GM19395 (cell line): Measurements from ENCODE around the gene DRD4.
"Not testable (repeated sequence)": the region's sequence is repeated elsewhere in the genome, so short reads cannot be mapped to it uniquely, and the experiment has no call there.

Experiments
- ATAC-seq: cut with Tn5 transposase; IDR thresholded peaks from one replicate; pipeline ENCODE4 v1.9.1; 2021; ENCODE audit warnings: mild to moderate bottlenecking, moderate library complexity; ENCODE audit not compliant: unreplicated experiment

DRD4 gene

GRCh38 chr11:665704-666281, 28.7 kb downstream of the DRD4 start:
- no peak for ATAC-seq

DNA sequence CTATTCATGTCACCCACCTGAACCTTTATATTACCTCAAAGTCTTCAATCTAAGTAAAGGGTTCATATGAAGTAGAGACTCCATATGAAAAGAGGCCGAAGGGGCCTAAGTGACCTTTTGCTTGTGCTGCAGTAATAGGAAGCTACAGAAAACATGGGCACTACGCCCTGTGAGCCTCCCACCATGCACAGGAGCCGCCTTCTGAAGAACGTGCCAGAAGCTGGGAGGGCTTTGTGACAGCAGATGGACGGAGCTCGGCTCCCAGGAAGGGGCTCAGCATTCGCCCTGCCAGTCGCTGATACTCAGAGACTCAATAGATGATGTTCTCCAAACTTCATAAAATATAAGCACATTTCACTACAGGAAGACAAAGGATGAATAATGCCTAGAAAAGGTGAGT, 36.8 kb downstream of the DRD4 start:
- no peak for ATAC-seq

- no peak for ATAC-seq
Measured at GRCh38 chr11:674406-674805, 37.3 kb downstream of the DRD4 start.

GRCh38 chr11:678297-678696, 41.2 kb downstream of the DRD4 start:
- ATAC-seq, result no peak

DNA sequence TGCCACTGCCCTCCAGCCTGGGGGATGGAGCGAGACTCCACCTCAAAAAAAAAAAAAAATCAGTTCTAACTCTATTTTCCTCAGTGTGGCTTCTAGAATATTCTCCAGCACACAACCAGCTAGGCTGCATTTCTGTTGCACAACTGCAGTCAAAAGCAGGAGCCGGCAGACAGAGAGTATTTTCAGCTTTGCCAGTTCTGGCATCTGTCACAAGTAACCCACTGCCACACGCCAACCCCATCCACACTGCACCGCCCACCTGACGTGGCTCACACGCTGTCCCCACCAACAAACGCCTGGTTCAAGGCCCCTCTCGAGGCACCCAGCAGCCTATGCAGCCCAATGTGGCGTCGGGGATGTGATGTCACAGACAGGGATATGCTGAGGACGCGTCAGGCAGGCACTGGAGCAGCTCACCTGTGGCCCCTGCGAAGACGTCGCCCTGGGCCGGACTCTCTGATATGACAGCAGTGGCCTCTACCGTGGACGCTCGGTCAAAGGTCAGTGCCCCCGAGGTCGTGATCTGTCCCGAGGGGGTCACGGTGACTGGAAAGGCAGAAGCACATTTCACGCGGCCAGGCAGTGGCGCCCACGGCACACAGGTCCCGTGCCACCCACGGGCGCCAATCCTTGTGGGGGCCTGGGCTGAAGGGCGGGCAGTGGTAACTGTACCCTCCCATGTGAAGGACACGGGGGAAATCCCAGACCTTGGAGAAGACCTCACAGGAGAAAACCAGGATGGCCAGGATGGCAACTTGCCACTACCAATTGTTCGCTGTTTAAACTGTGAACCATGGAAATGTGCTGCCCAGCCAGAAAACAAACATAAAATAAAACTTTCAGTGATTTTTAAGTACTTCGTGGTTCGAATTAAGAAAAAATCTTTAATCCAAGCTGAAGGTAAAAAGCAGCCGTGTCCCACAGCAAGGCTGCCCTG, 42.5 kb downstream of the DRD4 start:
- ATAC-seq, result no peak

GRCh38 chr11:680476-680875, 43.4 kb downstream of the DRD4 start:
- ATAC-seq, result no peak

DNA sequence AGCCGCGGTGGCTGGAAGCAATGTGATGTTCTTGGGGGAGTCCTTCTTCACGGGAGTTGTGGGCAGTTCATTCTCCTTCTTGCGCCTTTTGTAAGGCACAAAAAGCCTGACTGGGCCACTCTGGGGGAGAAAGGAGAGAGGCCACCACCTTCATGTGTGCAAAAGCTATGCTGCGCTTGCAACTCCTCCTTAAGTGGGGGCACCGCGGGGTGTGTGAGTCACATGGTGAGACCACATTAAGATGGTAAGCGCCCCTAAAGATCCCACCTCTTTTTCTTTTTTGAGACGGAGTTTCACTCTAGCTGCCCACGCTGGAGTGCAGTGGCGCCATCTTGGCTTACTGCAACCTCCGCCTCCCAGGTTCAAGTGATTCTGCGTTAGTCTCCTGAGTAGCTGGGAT, 43.9 kb downstream of the DRD4 start:
- no peak for ATAC-seq

GRCh38 chr11:686451-687243, 49.6 kb downstream of the DRD4 start:
- no peak for ATAC-seq

DNA sequence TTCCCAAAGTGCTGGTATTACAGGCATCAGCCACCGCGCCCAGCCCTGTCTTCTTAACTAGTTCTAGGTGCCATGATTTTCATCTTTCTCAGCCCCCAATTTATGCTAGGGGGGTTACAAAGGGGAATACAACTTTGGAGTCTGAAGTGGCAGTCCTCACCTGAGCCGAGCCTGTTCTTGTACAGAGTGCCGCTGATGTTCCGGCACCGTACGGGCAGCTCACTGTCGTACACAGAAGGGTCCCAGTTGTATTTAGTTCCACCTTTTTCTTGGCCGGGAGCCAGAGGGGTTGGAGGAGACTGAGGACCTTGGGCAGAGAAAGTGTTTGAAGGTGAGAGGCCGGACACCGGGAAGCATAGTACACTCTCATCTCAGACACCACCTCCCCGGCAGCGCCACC, 50.7 kb downstream of the DRD4 start:
- no peak for ATAC-seq

DNA sequence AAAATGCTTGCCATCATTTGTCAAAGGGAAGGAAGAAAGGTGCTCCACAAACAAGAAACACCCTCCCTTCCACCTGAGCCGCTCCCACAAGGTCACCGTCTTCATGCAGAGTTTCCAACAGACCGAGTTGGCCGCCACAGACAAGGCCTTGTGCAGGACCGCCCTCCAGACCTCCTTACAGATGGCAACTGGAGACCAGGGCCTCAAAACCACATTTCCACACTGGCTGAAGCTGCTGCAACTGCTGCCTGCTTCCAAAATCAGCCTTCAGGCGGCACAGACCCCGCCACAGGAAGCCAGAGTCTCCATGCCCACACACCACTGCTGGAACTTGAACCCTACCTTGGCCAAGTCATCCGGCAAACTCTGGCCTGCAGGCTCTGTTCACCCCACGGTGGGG, 51.6 kb downstream of the DRD4 start:
- no peak for ATAC-seq

GRCh38 chr11:689625-690024, 52.6 kb downstream of the DRD4 start:
- no peak for ATAC-seq

DNA sequence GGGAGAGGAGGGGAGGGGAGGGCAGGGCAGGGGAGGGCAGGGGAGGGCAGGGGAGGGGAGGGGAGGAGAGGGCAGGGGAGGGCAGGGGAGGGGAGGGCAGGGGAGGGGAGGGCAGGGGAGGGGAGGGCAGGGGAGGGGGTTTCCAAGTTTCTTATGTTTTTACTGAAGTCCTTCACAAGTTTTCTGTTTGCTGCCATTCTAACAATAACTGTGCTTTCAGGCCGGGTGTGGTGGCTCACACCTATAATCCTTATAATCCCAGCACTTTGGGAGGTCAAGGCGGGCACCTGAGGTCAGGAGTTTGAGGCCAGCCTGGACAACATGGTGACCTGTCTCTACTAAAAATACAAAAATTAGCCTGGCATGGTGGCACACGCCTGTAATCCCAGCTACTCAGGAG, 53.2 kb downstream of the DRD4 start:
- ATAC-seq, result not testable (repeated sequence)
